ENCODE measurements around the gene OSBPL10.

OSBPL10 gene

GRCh38 chr3:31967592-31967991 is 13.5 kb downstream of the OSBPL10 start:
- no peak for TF ChIP-seq CTCF (IDR thresholded peaks at IDR 0.05; ENCODE audit: low read depth, low read length)
- DNase-seq (ENCODE audit: extremely low read depth, low read depth): no peak

DNA sequence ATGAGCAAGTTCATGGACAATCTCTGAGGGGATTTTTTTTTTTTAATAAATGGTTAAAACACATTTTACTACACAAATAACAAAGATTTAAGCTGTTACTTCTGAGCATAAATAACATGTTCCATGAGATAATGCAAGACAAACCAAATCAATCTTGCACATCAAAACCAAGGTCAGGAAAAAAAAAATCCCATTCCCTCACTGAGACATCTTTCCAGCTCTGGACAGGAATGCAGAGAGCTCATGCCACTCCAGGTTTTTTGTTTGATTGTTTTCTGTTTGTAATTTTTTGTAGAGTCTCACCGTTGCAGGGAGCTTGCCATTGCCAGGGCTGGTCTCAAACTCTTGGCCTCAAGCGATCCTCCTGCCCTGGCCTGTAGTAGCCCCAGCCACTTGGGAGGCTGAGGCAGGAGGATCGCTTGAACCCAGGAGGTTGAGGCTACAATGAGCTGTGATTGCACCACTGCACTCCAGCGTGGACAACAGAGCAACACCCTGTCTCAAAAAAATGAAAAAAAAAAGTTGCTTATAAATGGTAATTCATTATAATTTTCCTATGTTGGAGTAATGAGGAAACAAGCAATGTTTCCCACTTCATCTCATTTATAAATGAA is 14.0 kb downstream of the OSBPL10 start:
- no peak for TF ChIP-seq CTCF (IDR thresholded peaks at IDR 0.05; ENCODE audit: low read depth, low read length)

DNA sequence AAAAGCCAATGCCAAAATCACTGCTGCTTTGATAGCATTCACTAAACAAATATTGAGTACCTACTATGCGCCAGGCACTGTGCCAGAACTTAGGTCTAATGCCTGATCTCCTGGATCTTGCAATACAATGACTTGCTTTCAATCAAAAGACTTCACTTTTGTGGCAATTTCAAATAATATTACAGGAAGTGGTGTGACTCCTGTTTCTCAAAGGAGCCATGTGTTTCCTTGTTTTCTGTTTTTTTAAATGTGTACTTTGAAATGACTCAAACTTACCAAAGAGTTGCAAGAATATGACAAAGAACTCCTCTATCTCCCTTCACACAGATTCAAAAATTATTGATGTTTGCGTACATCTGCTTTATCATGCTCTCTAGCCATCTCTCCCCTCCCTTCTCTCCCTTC is 18.3 kb downstream of the OSBPL10 start:
- no peak for DNase-seq (ENCODE audit: extremely low read depth, low read depth)
- no peak for TF ChIP-seq CTCF (IDR thresholded peaks at IDR 0.05; ENCODE audit: low read depth, low read length)

More for the DNA sequence above, 14.0 kb downstream of the OSBPL10 start:
- DNase-seq (ENCODE audit: extremely low read depth, low read depth): no peak

GRCh38 chr3:31960793-31961431 is 20.1 kb downstream of the OSBPL10 start:
- no peak for DNase-seq (ENCODE audit: extremely low read depth, low read depth)

DNA sequence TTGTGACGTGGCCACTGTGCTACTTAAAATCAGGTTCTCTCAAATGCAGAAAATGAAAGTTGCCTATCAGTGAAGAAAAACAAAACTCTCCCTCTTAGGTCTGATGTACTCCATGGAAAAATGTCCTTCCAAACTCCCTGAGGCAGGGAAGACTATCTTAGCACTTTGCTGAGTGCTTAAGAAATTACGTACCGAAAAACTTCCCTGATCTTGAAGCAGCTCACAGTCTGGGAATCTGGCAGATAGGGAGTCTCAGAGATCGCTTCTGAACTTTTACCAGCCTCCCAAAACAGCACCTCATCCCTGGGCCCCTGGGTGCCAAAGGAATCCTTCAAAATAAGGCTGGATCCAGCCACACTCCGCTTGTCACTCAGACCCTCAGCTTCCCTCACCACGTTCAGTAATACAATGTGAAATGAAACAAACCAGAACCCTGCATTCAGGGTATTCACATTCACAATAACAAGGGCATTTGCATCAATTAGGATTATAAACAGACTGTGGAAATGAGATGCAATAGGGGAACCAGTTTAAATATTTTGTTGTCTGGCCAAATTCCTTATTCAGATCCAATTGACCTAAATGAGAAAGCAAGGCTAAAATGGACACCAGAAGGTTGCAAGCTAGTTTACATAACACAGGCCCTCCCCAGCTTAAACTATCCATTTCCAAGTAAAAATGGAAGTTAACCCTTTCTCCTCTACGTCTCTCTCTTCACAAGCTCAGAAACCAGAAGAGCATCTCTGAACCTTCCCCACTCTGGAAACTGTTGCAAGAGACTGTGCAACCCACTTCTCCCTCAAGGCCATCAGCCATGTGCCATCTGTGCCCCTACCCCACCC is 20.9 kb downstream of the OSBPL10 start:
- DNase-seq (ENCODE audit: extremely low read depth, low read depth): peak; percentile 72
- no peak for TF ChIP-seq CTCF (IDR thresholded peaks at IDR 0.05; ENCODE audit: low read depth, low read length)

More at GRCh38 chr3:31960793-31961431, 20.1 kb downstream of the OSBPL10 start:
- no peak for TF ChIP-seq CTCF (IDR thresholded peaks at IDR 0.05; ENCODE audit: low read depth, low read length)

GRCh38 chr3:31959251-31959650 is 21.8 kb downstream of the OSBPL10 start:
- no peak for TF ChIP-seq CTCF (IDR thresholded peaks at IDR 0.05; ENCODE audit: low read depth, low read length)

DNA sequence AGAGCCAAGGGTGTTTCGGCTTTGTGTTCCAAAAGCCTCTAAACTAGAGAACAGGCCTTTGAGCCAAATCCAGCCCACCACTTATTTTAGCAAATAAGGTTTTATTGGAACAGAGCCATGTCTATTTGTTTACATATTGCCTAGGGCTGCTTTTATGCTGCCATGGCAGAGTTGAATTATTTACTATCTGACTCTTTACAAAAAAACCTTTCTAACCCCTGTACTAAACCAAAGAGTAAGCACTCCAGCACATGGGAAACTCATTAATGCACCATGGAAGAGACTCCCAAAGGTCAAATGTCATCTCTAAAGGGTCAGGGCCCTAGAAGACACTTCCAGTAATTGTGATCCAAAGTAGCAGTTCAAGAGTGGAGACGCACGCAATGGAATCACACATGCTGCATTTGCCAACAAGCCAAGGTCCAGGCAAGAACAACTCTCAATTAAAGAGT is 22.3 kb downstream of the OSBPL10 start:
- TF ChIP-seq CTCF (IDR thresholded peaks at IDR 0.05; ENCODE audit: low read depth, low read length): no peak
- no peak for DNase-seq (ENCODE audit: extremely low read depth, low read depth)

More at GRCh38 chr3:31959251-31959650, 21.8 kb downstream of the OSBPL10 start:
- no peak for DNase-seq (ENCODE audit: extremely low read depth, low read depth)

Data from AG09319 (cell line).